Subcutaneous adipose tissue (tissue), 4 donors: Measurements from ENCODE around the gene LRRC32. TPM values are rescaled to one million over a fixed set of nuclear protein-coding genes. Genes with fewer than 3 reads are reported as not detected.

Experiments used
- total RNA-seq, 4 donors: library from RNA; depleted of rRNA; stranded (reverse); fragments of >200 nt; gene quantifications; one replicate each; pipeline ENCODE4 v1.1.0, GENCODE V29; 2016
- TF ChIP-seq, protein P1 (sequence below): fragments of 450-650 bp; IDR thresholded peaks from one replicate; pipeline ENCODE4 v1.5.1; 2016; ENCODE audit warnings: low read depth, mild to moderate bottlenecking, control low read depth, antibody characterized with exemption, moderate library complexity

LRRC32 gene
- total RNA-seq, 4 donors from 2014 or later: 30.1 to 93.6 (median 57.6) TPM

GRCh38 chr11:76684516-76684915 lies 14.0 kb upstream of the LRRC32 start:
- TF ChIP-seq, protein P1, sequence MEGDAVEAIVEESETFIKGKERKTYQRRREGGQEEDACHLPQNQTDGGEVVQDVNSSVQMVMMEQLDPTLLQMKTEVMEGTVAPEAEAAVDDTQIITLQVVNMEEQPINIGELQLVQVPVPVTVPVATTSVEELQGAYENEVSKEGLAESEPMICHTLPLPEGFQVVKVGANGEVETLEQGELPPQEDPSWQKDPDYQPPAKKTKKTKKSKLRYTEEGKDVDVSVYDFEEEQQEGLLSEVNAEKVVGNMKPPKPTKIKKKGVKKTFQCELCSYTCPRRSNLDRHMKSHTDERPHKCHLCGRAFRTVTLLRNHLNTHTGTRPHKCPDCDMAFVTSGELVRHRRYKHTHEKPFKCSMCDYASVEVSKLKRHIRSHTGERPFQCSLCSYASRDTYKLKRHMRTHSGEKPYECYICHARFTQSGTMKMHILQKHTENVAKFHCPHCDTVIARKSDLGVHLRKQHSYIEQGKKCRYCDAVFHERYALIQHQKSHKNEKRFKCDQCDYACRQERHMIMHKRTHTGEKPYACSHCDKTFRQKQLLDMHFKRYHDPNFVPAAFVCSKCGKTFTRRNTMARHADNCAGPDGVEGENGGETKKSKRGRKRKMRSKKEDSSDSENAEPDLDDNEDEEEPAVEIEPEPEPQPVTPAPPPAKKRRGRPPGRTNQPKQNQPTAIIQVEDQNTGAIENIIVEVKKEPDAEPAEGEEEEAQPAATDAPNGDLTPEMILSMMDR: no peak

- TF ChIP-seq, protein P1: no peak
These were observed 12.9 kb upstream of the LRRC32 start for GRCh38 chr11:76683161-76684095.

- TF ChIP-seq, protein P1: no peak
These were observed 12.1 kb upstream of the LRRC32 start for GRCh38 chr11:76682684-76683083.

GRCh38 chr11:76682106-76682505 lies 11.6 kb upstream of the LRRC32 start:
- TF ChIP-seq, protein P1: no peak

GRCh38 chr11:76680518-76681425 lies 10.2 kb upstream of the LRRC32 start:
- TF ChIP-seq, protein P1: no peak

GRCh38 chr11:76678321-76678720 lies 7.8 kb upstream of the LRRC32 start:
- TF ChIP-seq, protein P1: no peak

- TF ChIP-seq, protein P1: no peak
These were observed 6.9 kb upstream of the LRRC32 start for GRCh38 chr11:76677458-76677765.
